T-helper 2 cell treated with Interferon-gamma antibody and Interleukin-4, amounts not matched to agents 5 μg/mL and 100 μg/mL, for 36 hours (primary cell): ENCODE results near the gene ANKRD11.
A peak's percentile ranks its signal among the peaks of the same experiment; 100 is the strongest.
"Not testable (repeated sequence)": the region's sequence is repeated elsewhere in the genome, so short reads cannot be mapped to it uniquely, and the experiment has no call there.

Experiments used
- DNase-seq: peaks from one replicate; pipeline ENCODE4 v3.0.0; 2021; ENCODE audit warnings: low spot score
- H3K27ac Mint-ChIP-seq: one replicate; pipeline ENCODE4 v1.8.0; 2021; ENCODE audit warnings: mild to moderate bottlenecking, mixed read lengths
- H3K27me3 Mint-ChIP-seq: one replicate; pipeline ENCODE4 v1.8.0; 2021; ENCODE audit warnings: low read depth, mixed read lengths
- H3K36me3 Mint-ChIP-seq: one replicate; pipeline ENCODE4 v1.8.0; 2021; ENCODE audit warnings: low read depth, mixed read lengths
- H3K4me1 Mint-ChIP-seq: one replicate; pipeline ENCODE4 v1.8.0; 2021; ENCODE audit warnings: low read depth, mixed read lengths
- H3K4me3 Mint-ChIP-seq: one replicate; pipeline ENCODE4 v1.8.0; 2022; ENCODE audit warnings: mild to moderate bottlenecking, moderate library complexity, mixed read lengths
- H3K9me3 Mint-ChIP-seq: one replicate; pipeline ENCODE4 v1.8.0; 2021; ENCODE audit warnings: mixed read lengths

Gene ANKRD11

GRCh38 chr16:89337965-89338364 is 152.4 kb downstream of the ANKRD11 start:
- Mint-ChIP-seq H3K4me1 (peaks cover 40% of the 10 kb centered on the region), H3K4me3 (no peak overlapping the region), H3K9me3 (no peaks in the 10 kb centered on the region), H3K27ac (no peak overlapping the region), H3K27me3 (no peaks in the 10 kb centered on the region), H3K36me3 (peaks cover 5% of the 10 kb centered on the region)
- no peak for DNase-seq

- Mint-ChIP-seq H3K27me3 (no peaks in the 10 kb centered on the region), H3K36me3 (peaks cover 5% of the 10 kb centered on the region), H3K4me3 (no peak overlapping the region), H3K9me3 (no peaks in the 10 kb centered on the region), H3K27ac (no peak overlapping the region), H3K4me1 (peaks cover 49% of the 10 kb centered on the region)
- DNase-seq: no peak
Observed at GRCh38 chr16:89335803-89336485, 154.4 kb downstream of the ANKRD11 start.

GRCh38 chr16:89334988-89335802 is 155.2 kb downstream of the ANKRD11 start:
- Mint-ChIP-seq H3K4me3 (no peak overlapping the region), H3K27me3 (no peaks in the 10 kb centered on the region), H3K4me1 (peaks cover 45% of the 10 kb centered on the region), H3K9me3 (no peaks in the 10 kb centered on the region), H3K36me3 (peaks cover 5% of the 10 kb centered on the region), H3K27ac (no peak overlapping the region)
- no peak for DNase-seq

GRCh38 chr16:89334461-89334860 is 155.9 kb downstream of the ANKRD11 start:
- H3K9me3 Mint-ChIP-seq: no peaks in the 10 kb centered on the region
- peaks cover 5% of the 10 kb centered on the region for H3K36me3 Mint-ChIP-seq
- no peak for DNase-seq
- H3K4me1 Mint-ChIP-seq: peaks cover 40% of the 10 kb centered on the region
- no peaks in the 10 kb centered on the region for H3K27me3 Mint-ChIP-seq
- no peak overlapping the region for H3K4me3 Mint-ChIP-seq
- H3K27ac Mint-ChIP-seq: peak overlapping the region; percentile 49

GRCh38 chr16:89334050-89334449 is 156.3 kb downstream of the ANKRD11 start:
- Mint-ChIP-seq H3K27ac (peak overlapping the region; percentile 65), H3K9me3 (no peaks in the 10 kb centered on the region), H3K4me1 (peaks cover 42% of the 10 kb centered on the region), H3K27me3 (no peaks in the 10 kb centered on the region), H3K36me3 (peaks cover 5% of the 10 kb centered on the region), H3K4me3 (no peak overlapping the region)
- no peak for DNase-seq

- Mint-ChIP-seq H3K27ac (peak overlapping the region; percentile 65), H3K4me1 (peaks cover 42% of the 10 kb centered on the region)
- not testable (repeated sequence) for H3K36me3 Mint-ChIP-seq, H3K27me3 Mint-ChIP-seq, H3K4me3 Mint-ChIP-seq, H3K9me3 Mint-ChIP-seq
- peak; percentile 59 for DNase-seq
Observed at GRCh38 chr16:89333401-89334001, 156.9 kb downstream of the ANKRD11 start.

- Mint-ChIP-seq H3K9me3 (no peaks in the 10 kb centered on the region), H3K4me1 (peaks cover 43% of the 10 kb centered on the region)
Observed at GRCh38 chr16:89332902-89333245, 157.5 kb downstream of the ANKRD11 start.

GRCh38 chr16:89332243-89332901 is 158.0 kb downstream of the ANKRD11 start:
- peaks cover 8% of the 10 kb centered on the region for H3K36me3 Mint-ChIP-seq
- H3K4me1 Mint-ChIP-seq: peaks cover 45% of the 10 kb centered on the region
- peak overlapping the region; percentile 68 for H3K27ac Mint-ChIP-seq
- DNase-seq: no peak
- H3K4me3 Mint-ChIP-seq: peak overlapping the region; percentile 30
- H3K27me3 Mint-ChIP-seq: no peaks in the 10 kb centered on the region
- no peaks in the 10 kb centered on the region for H3K9me3 Mint-ChIP-seq

More at GRCh38 chr16:89332902-89333245, 157.5 kb downstream of the ANKRD11 start:
- H3K36me3 Mint-ChIP-seq: peaks cover 6% of the 10 kb centered on the region
- DNase-seq: no peak
- H3K4me3 Mint-ChIP-seq: no peak overlapping the region
- no peaks in the 10 kb centered on the region for H3K27me3 Mint-ChIP-seq
- H3K27ac Mint-ChIP-seq: no peak overlapping the region

GRCh38 chr16:89331371-89332109 is 158.8 kb downstream of the ANKRD11 start:
- DNase-seq: no peak
- no peaks in the 10 kb centered on the region for H3K27me3 Mint-ChIP-seq
- peaks cover 8% of the 10 kb centered on the region for H3K36me3 Mint-ChIP-seq
- H3K9me3 Mint-ChIP-seq: no peaks in the 10 kb centered on the region
- peak overlapping the region; percentile 36 for H3K4me3 Mint-ChIP-seq
- H3K27ac Mint-ChIP-seq: peak overlapping the region; percentile 57
- peaks cover 52% of the 10 kb centered on the region for H3K4me1 Mint-ChIP-seq

- peaks cover 8% of the 10 kb centered on the region for H3K36me3 Mint-ChIP-seq
- H3K4me3 Mint-ChIP-seq: peak overlapping the region; percentile 42
- no peaks in the 10 kb centered on the region for H3K27me3 Mint-ChIP-seq
- peak overlapping the region; percentile 26 for H3K27ac Mint-ChIP-seq
- no peak for DNase-seq
- no peaks in the 10 kb centered on the region for H3K9me3 Mint-ChIP-seq
- peaks cover 57% of the 10 kb centered on the region for H3K4me1 Mint-ChIP-seq
Observed at GRCh38 chr16:89330177-89330856, 160.0 kb downstream of the ANKRD11 start.

- DNase-seq, H3K27me3 Mint-ChIP-seq, H3K4me3 Mint-ChIP-seq, H3K9me3 Mint-ChIP-seq, H3K27ac Mint-ChIP-seq: not testable (repeated sequence)
- H3K4me1 Mint-ChIP-seq: peaks cover 60% of the 10 kb centered on the region
- peaks cover 12% of the 10 kb centered on the region for H3K36me3 Mint-ChIP-seq
Observed at GRCh38 chr16:89329830-89330176, 160.6 kb downstream of the ANKRD11 start.

GRCh38 chr16:89328412-89329400 is 161.7 kb downstream of the ANKRD11 start:
- peak overlapping the region; percentile 11 for H3K4me3 Mint-ChIP-seq
- H3K9me3 Mint-ChIP-seq, H3K27me3 Mint-ChIP-seq, DNase-seq: not testable (repeated sequence)
- peak overlapping the region; percentile 62 for H3K27ac Mint-ChIP-seq
- H3K36me3 Mint-ChIP-seq: peaks cover 17% of the 10 kb centered on the region
- H3K4me1 Mint-ChIP-seq: peaks cover 61% of the 10 kb centered on the region
